GM19452 (cell line): Measurements from ENCODE around the gene FOXP3.

Source experiments
- ATAC-seq: cut with Tn5 transposase; IDR thresholded peaks from one replicate; pipeline ENCODE4 v1.9.1; 2021; ENCODE audit not compliant: unreplicated experiment

Gene FOXP3

GRCh38 chrX:49276671-49277534, 12.4 kb upstream of the FOXP3 start:
- no peak for ATAC-seq

GRCh38 chrX:49276207-49276606, 11.7 kb upstream of the FOXP3 start:
- no peak for ATAC-seq

- no peak for ATAC-seq
These were observed 8.7 kb upstream of the FOXP3 start for GRCh38 chrX:49273181-49273727.

GRCh38 chrX:49272421-49272820, 7.9 kb upstream of the FOXP3 start:
- ATAC-seq, result no peak

- no peak for ATAC-seq
These were observed 6.8 kb upstream of the FOXP3 start for GRCh38 chrX:49271341-49271740.

- no peak for ATAC-seq
These were observed 5.9 kb upstream of the FOXP3 start for GRCh38 chrX:49270249-49270921.

DNA sequence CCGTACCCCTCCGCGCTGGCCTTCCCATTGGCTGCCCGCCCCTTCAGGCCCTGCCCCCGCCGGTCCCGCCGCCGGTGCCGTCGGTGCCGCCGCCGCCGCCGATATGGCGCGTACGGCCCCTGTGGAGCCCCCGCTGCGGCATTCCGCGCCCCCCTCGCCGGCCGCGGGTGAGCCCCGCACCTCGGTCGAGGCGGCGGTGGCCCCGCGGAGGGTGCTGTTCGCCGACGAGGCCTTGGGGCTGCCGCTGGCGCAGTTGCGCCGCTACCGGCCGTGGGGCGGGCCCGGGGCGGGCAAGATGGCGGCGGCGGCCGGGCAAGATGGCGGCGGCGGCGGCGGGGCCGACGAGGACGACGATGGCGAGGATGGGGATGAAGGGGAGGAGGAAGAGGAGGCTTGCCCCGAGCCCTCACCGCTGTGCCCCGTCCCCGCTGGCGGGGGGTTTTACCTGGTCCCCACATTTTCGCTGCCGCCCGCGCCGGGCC, 5.3 kb upstream of the FOXP3 start, which contains the start of gene PPP1R3F:
Gene PPP1R3F (plus strand): TSS at position 27 of the 482 bp plus-strand sequence. CDS start 77 bp downstream, at position 104.
- peak; percentile 33 for ATAC-seq

GRCh38 chrX:49269010-49269766, 4.7 kb upstream of the FOXP3 start:
- ATAC-seq, result peak; percentile 79

- ATAC-seq, result no peak
These were observed 4.1 kb upstream of the FOXP3 start for GRCh38 chrX:49268702-49269009.

DNA sequence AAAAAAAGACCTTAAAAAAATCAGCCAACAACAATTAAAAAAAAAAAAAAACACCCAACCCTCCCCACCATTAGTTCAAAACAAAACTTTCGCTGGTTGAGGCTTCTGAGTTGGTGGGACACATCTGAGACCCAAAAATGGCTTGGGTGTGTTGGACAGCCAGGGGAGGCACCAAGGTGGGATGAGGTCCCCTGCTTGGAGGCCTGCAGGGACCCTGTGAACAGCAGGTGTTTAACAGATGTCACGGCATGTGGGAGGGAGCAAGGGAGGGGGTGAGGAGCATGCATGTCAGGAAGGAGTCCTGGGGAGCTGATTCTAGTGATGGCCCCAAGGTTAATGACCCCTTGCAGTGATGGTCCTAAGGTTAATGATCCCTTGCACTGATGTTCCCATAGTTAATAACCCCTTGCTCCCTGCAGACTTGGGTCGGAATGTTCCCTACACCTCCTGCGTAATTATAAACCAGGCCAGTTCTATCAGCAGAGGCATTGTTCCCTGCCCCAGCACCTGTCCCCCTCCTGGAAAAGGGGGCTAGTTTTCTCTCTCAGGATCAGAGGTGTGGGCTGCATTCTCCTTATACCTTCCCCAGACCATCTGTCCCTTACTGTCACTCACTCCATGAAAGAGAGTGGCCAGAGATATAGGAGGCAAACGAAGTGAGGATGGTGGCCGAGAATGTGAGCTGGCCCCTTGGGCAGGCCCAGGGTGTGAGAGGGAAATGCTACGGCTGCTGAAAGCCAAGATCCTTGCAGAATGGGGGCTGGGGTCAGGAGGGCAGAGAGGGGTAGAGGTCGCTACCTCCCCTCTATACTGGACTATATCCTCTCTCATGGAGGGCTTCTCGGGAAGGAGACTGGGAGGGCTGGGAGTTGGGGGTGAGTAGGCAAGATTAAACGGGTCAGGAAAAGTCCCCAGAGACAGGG, 2.3 kb upstream of the FOXP3 start:
- no peak for ATAC-seq

GRCh38 chrX:49263631-49264030, 879 bp downstream of the FOXP3 start:
- ATAC-seq, result no peak

- no peak for ATAC-seq
These were observed 1.9 kb downstream of the FOXP3 start for GRCh38 chrX:49262603-49263002.

DNA sequence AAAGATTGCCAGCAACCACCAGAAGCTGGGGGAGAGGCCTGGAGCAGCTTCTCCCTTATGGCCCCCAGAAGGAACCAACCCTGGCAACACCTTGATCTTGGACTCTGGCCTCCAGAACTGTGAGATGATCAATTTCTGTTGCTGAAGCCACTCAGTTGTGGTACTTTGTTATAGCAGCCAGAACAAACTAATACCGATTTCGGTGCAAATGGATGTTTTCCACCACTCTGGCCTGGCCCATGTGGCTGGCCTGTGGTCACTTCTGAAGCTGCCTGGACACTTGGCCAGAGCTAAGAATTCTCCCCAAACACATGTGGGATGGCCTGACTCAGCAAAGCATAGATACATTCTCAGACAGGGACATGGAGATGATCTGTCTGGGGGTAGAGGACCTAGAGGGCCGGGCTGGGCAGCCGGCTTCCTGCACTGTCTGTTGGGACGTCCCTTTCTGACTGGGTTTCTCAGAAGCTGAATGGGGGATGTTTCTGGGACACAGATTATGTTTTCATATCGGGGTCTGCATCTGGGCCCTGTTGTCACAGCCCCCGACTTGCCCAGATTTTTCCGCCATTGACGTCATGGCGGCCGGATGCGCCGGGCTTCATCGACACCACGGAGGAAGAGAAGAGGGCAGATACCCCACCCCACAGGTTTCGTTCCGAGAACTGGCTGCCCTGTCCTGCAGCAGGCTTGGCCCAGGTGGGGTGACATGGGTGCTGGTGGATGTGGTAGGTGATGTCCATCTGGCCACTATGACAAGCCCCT, 4.1 kb downstream of the FOXP3 start:
- no peak for ATAC-seq

- no peak for ATAC-seq
These were observed 5.8 kb downstream of the FOXP3 start for GRCh38 chrX:49258749-49259124.

DNA sequence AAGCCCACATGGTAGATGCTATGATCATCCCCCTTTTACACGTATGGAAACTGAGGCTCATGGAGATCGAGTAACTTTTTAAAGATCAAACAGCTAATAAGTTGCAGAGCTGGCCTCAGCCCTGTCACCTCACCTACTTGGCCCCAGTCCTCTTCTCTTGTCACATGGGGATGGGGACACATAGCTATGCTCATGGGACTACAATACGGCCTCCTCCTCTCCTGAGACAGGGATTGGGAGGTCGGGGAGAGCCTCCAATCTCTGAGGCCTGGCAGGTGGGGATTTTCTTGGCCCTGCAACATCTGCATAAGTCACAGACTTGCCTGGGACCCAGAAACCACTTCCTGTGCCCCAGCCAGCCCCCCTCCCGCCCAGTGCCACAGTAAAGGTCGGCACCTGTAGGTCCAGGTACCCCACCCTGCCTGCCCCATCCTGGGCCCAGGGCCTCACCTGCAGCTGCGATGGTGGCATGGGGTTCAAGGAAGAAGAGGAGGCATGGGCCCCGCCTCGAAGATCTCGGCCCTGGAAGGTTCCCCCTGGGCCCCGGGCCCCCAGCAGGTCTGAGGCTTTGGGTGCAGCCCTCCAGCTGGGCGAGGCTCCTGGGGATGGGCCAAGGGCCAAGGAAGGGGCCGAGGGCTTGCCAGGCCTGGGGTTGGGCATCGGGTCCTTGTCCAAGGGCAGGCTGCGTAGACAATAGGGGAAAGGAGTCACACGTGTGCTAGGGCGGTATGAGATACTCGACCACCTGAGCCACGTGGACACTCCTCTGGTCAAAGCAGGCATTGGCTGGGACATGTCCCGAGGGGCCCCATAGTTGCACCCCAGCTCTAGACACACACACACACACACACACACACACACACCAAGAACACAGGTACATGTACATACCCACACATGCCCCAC, 6.4 kb downstream of the FOXP3 start:
- no peak for ATAC-seq

GRCh38 chrX:49257074-49257790, 7.3 kb downstream of the FOXP3 start:
- no peak for ATAC-seq

GRCh38 chrX:49256268-49256995, 8.1 kb downstream of the FOXP3 start:
- no peak for ATAC-seq
